K562 (cell line): ENCODE results near the gene DENND1A. TPM values are rescaled to one million over a fixed set of nuclear protein-coding genes. Genes with fewer than 3 reads are reported as not detected.

Experiments used
- ATF7 ChIP-seq: fragments of 450-650 bp; IDR thresholded peaks from 2 replicates; pipeline ENCODE4 v1.7.1; 2014; ENCODE audit warnings: mild to moderate bottlenecking, moderate library complexity
- BRCA1 ChIP-seq, 2 experiments: fragments of 450-650 bp in 1 of 2; sonication (generic) in 1 of 2; formaldehyde crosslinking in 1 of 2; IDR thresholded peaks; 2 replicates each; pipeline versions ENCODE4 v1.5.0 to v1.6.1; 2017 to 2020; ENCODE audit warnings: mild to moderate bottlenecking in 1 of 2, missing genetic modification reagents in 1 of 2
- CAMTA2 ChIP-seq: fragments of 250-450 bp; sonication (Bioruptor Pico); conservative IDR thresholded peaks from 2 replicates; pipeline ENCODE4 v1.5.1; 2022
- CCNT2 ChIP-seq: IDR thresholded peaks from 2 replicates; pipeline ENCODE4 v1.6.1; 2011; ENCODE audit warnings: borderline replicate concordance, low read depth, mild to moderate bottlenecking, moderate library complexity, mixed read lengths, low read length; ENCODE audit not compliant: insufficient read length; ENCODE audit errors: extremely low read depth
- CREBBP ChIP-seq: IDR thresholded peaks from one replicate; pipeline ENCODE4 v1.6.1; 2012; ENCODE audit warnings: low read depth, mild to moderate bottlenecking, control low read depth, inconsistent platforms, low read length
- GTF2F1 ChIP-seq: IDR thresholded peaks from 2 replicates; pipeline ENCODE4 v1.6.1; 2011; ENCODE audit warnings: low read depth, low read length, improper control_type of control experiment
- MTA1 ChIP-seq: fragments of 450-650 bp; IDR thresholded peaks from 2 replicates; pipeline ENCODE4 v1.6.1; 2017; ENCODE audit warnings: borderline replicate concordance
- NFE2 ChIP-seq: IDR thresholded peaks from 2 replicates; pipeline ENCODE4 v1.6.1; 2014; ENCODE audit warnings: antibody characterized with exemption, low read depth
- NR2C1 ChIP-seq, 2 experiments: fragments of 450-650 bp; IDR thresholded peaks; 2 replicates each; pipeline ENCODE4 v1.6.1; 2017; ENCODE audit warnings: mild to moderate bottlenecking in 2 of 2, antibody characterized with exemption in 1 of 2, inconsistent platforms in 1 of 2, missing compliant biosample characterization in 1 of 2, missing genetic modification characterization in 1 of 2
- RAD51 ChIP-seq: fragments of 450-650 bp; IDR thresholded peaks from 2 replicates; pipeline ENCODE4 v1.7.1; 2016; ENCODE audit warnings: low read depth, mild to moderate bottlenecking, borderline replicate concordance
- RB1 ChIP-seq: fragments of 450-650 bp; IDR thresholded peaks from 2 replicates; pipeline ENCODE4 v1.6.1; 2017; ENCODE audit warnings: low read depth, mild to moderate bottlenecking
- RBM14 ChIP-seq: fragments of 200-400 bp; formaldehyde crosslinking; IDR thresholded peaks from 2 replicates; pipeline ENCODE4 v1.6.1; 2018; ENCODE audit warnings: low read depth, mild to moderate bottlenecking, low read length, moderate library complexity, borderline replicate concordance; ENCODE audit not compliant: insufficient read depth
- SNRNP70 ChIP-seq: fragments of 200-400 bp; formaldehyde crosslinking; optimal IDR thresholded peaks from 2 replicates; pipeline ENCODE3; 2017; ENCODE audit warnings: low read depth, low read length
- SRSF7 ChIP-seq: fragments of 200-400 bp; formaldehyde crosslinking; optimal IDR thresholded peaks from 2 replicates; pipeline ENCODE3; 2017; ENCODE audit warnings: mild to moderate bottlenecking, low read depth, low read length
- TAF7 ChIP-seq: fragments of 450-650 bp; IDR thresholded peaks from 2 replicates; pipeline ENCODE4 v1.6.1; 2016; ENCODE audit warnings: missing genetic modification characterization, missing compliant biosample characterization
- TBL1XR1 ChIP-seq, 2 experiments: IDR thresholded peaks; 2 replicates each; pipeline ENCODE4 v1.6.1; 2012; ENCODE audit warnings: improper control_type of control experiment in 2 of 2, low read length in 2 of 2, mild to moderate bottlenecking in 1 of 2
- ZBTB17 ChIP-seq: fragments of 450-650 bp; formaldehyde crosslinking; IDR thresholded peaks from 2 replicates; pipeline ENCODE4 v1.4.0; 2020; ENCODE audit warnings: mild to moderate bottlenecking
- ZNF232 ChIP-seq: sonication (generic); formaldehyde crosslinking; IDR thresholded peaks from 2 replicates; pipeline ENCODE4 v1.8.0; 2022; ENCODE audit warnings: mild to moderate bottlenecking, missing genetic modification reagents
- ZNF354B ChIP-seq: fragments of 250-450 bp; sonication (Bioruptor Pico); IDR thresholded peaks from 2 replicates; pipeline ENCODE4 v1.4.0; 2020
- polyA plus RNA-seq, 8 experiments: library from polyadenylated mRNA; depleted of rRNA in 4 of 8; stranded (reverse) in 5 of 8; unstranded in 3 of 8; fragments of >200 nt; fragmentation: Nextera tagmentation in 2 of 8; fragmentation: Illumina TruSeq in 1 of 8; extraction: Ambion mirVana in 2 of 8; extraction: Trizol in 1 of 8; gene quantifications; 2 replicates each; pipeline versions ENCODE4 v1.2.1 to v1.2.3, GENCODE V29; 2011 to 2014; ENCODE audit warnings: inconsistent platforms in 1 of 8, missing spikeins in 1 of 8
- total RNA-seq, 7 experiments: library from RNA; depleted of rRNA in 6 of 7; stranded (reverse); fragments of >200 nt in 6 of 7; fragmentation: Illumina TruSeq in 2 of 7; extraction: Trizol in 2 of 7; gene quantifications; 2 replicates each; pipeline versions ENCODE4 v1.2.1 to v1.2.3, GENCODE V29; 2011 to 2021; ENCODE audit warnings: low replicate concordance in 1 of 7
- TF ChIP-seq, protein P1 (sequence below): sonication (generic); formaldehyde crosslinking; IDR thresholded peaks from 2 replicates; pipeline ENCODE4 v1.8.0; 2022; ENCODE audit warnings: mild to moderate bottlenecking, missing genetic modification reagents
- TF ChIP-seq, protein P2 (sequence below): fragments of 250-450 bp; sonication (Bioruptor Pico); IDR thresholded peaks from 2 replicates; pipeline ENCODE4 v1.5.0; 2020; ENCODE audit warnings: mild to moderate bottlenecking, borderline replicate concordance
- TF ChIP-seq, protein P3 (sequence below), 2 experiments: fragments of 200-800 bp in 1 of 2; sonication (Bioruptor generic) in 1 of 2; sonication (generic) in 1 of 2; formaldehyde crosslinking in 1 of 2; IDR thresholded peaks in 1 of 2; conservative IDR thresholded peaks in 1 of 2; 2 replicates each; pipeline versions ENCODE4 v1.5.0 to v1.6.1; 2016 to 2020; ENCODE audit warnings: missing compliant biosample characterization in 1 of 2, missing genetic modification characterization in 1 of 2, missing genetic modification reagents in 1 of 2
- TF ChIP-seq, protein P4 (sequence below): sonication (generic); formaldehyde crosslinking; IDR thresholded peaks from 2 replicates; pipeline ENCODE4 v1.5.0; 2020; ENCODE audit warnings: missing genetic modification reagents

Gene DENND1A
- total and polyA plus RNA-seq, 9 of the 15 experiments (the other 6 are each of a cell fraction or from before 2014, with no cell fraction given), result 7.6 to 29.5 (median 15.7) TPM

DNA sequence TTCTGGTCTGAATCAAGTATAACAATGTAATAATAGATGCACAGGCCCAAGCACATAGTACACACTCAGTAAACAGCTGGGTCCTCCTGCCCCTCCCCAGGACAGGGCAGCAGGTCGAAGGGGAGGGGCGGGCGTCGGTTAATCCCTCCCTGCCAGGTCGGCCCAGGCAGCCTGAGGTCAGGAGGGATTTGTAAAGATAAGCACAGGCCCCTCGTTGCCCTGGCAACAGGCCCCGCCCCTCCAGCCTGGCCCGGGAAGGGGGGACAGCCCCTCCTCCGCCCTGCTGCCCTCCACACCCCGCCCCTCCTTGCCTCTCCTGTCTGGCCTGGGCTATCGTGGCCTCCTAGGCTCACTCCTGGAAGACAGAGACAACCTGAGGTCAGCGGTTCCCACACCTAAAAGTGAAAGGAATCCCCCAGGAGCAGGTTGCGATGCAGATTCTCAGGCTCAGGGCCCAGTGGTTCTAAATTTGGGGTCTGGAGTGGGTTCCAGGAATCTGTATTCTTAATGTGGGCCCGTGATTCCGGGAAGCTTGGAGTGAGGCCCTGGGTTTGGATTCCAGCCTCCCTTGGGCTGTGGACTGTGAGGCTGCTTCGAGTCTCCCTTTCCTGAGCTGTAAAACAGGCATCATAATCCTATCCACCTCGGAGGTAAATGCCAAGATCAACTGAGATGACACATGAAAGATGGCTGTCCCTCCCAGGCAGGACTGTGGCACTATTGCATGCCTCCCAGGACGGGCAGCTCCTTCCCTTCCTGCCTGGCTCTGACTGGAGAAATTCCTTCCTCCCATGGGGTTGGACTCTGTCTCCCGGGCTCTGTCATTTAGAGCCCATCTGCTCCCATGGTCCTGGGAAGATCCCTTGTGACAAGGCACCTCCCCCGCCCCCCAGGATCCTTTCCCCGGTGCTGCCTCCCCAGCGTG, 569.5 kb downstream of the DENND1A start (continued):
- TF ChIP-seq, protein P1, sequence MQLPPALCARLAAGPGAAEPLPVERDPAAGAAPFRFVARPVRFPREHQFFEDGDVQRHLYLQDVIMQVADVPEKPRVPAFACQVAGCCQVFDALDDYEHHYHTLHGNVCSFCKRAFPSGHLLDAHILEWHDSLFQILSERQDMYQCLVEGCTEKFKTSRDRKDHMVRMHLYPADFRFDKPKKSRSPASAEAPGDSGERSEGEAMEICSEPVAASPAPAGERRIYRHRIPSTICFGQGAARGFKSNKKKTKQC (CRISPR knock-in tag), result no peak
- TF ChIP-seq GTF2F1, result no peak
- TF ChIP-seq BRCA1 (IDR thresholded peaks at IDR 0.05), result no peak
- TF ChIP-seq BRCA1 (CRISPR knock-in tag; IDR thresholded peaks at IDR 0.05), result no peak
- no peak for TF ChIP-seq CREBBP
- TF ChIP-seq CAMTA2 (CRISPR knock-in tag), result no peak
- 0 out of 2 replicates have a peak, but pooled peaks have one; percentile 31 for TF ChIP-seq TAF7
- TF ChIP-seq, protein P2, sequence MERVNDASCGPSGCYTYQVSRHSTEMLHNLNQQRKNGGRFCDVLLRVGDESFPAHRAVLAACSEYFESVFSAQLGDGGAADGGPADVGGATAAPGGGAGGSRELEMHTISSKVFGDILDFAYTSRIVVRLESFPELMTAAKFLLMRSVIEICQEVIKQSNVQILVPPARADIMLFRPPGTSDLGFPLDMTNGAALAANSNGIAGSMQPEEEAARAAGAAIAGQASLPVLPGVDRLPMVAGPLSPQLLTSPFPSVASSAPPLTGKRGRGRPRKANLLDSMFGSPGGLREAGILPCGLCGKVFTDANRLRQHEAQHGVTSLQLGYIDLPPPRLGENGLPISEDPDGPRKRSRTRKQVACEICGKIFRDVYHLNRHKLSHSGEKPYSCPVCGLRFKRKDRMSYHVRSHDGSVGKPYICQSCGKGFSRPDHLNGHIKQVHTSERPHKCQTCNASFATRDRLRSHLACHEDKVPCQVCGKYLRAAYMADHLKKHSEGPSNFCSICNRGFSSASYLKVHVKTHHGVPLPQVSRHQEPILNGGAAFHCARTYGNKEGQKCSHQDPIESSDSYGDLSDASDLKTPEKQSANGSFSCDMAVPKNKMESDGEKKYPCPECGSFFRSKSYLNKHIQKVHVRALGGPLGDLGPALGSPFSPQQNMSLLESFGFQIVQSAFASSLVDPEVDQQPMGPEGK (CRISPR knock-in tag), result no peak
- TF ChIP-seq SRSF7, result no peak
- TF ChIP-seq, protein P3, sequence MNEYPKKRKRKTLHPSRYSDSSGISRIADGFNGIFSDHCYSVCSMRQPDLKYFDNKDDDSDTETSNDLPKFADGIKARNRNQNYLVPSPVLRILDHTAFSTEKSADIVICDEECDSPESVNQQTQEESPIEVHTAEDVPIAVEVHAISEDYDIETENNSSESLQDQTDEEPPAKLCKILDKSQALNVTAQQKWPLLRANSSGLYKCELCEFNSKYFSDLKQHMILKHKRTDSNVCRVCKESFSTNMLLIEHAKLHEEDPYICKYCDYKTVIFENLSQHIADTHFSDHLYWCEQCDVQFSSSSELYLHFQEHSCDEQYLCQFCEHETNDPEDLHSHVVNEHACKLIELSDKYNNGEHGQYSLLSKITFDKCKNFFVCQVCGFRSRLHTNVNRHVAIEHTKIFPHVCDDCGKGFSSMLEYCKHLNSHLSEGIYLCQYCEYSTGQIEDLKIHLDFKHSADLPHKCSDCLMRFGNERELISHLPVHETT (CRISPR knock-in tag; conservative IDR thresholded peaks at IDR 0.05 in 1 of 2, IDR thresholded peaks at IDR 0.05 in 1 of 2), result no peak
- TF ChIP-seq RB1, result peak; percentile 59
- TF ChIP-seq ZBTB17, result no peak
- TF ChIP-seq ATF7, result peak; percentile 55; the same call in 1 of the 2 replicates
- TF ChIP-seq RBM14, result no peak
- peak; percentile 72 for TF ChIP-seq MTA1
- TF ChIP-seq CCNT2, result peak; percentile 94
- no peak; a peak in 1 of 4 replicates for TF ChIP-seq TBL1XR1 (IDR thresholded peaks at IDR 0.05; ENCODE audit: low read length in 2 of 2)
- TF ChIP-seq SNRNP70, result no peak
- TF ChIP-seq, protein P4, sequence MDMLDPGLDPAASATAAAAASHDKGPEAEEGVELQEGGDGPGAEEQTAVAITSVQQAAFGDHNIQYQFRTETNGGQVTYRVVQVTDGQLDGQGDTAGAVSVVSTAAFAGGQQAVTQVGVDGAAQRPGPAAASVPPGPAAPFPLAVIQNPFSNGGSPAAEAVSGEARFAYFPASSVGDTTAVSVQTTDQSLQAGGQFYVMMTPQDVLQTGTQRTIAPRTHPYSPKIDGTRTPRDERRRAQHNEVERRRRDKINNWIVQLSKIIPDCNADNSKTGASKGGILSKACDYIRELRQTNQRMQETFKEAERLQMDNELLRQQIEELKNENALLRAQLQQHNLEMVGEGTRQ (CRISPR knock-in tag), result no peak
- TF ChIP-seq RAD51, result no peak
- TF ChIP-seq NFE2, result no peak
- TF ChIP-seq NR2C1 (IDR thresholded peaks at IDR 0.05), result peak; percentile 61; the same call in 1 of the 2 replicates
- TF ChIP-seq NR2C1 (tag; IDR thresholded peaks at IDR 0.05), result peak; percentile 69
- TF ChIP-seq ZNF354B (CRISPR knock-in tag), result no peak
- no peak for TF ChIP-seq ZNF232 (CRISPR knock-in tag)
